ENCODE results near the gene HMGXB4. TPM values are rescaled to one million over a fixed set of nuclear protein-coding genes. Genes with fewer than 3 reads are reported as not detected.

Gene HMGXB4
- total and polyA plus RNA-seq, 9 of the 15 experiments (the other 6 are each of a cell fraction or from before 2014, with no cell fraction given) = 9.9 to 31.4 (median 24.8) TPM

DNA sequence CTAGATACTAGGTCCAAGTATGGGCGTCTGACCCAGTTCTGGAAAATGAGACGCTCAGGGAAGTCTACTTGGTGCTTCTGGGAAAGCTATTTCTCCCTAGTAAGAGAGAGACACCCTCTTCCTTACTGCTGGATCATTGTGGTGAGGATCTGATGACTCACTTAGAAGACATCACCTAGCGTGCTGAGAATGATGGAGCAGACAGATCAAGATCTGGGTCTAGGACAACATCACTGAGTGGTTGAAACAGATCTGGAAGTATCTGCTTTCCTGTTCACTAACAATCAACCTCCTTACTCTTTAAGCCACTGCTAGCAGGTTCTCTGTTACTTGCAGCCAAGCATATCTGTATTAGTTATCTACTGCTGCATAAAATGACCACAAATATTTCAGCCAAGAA is 38.3 kb upstream of the HMGXB4 start (continued):
- TF ChIP-seq HDAC1 (IDR thresholded peaks at IDR 0.05) = 0 out of 4 replicates have a peak, but pooled peaks of 1 of the 2 experiments have one; percentile 33
- TF ChIP-seq ZKSCAN3 (CRISPR knock-in tag; IDR thresholded peaks at IDR 0.05) = no peak
- TF ChIP-seq ZNF551 (CRISPR knock-in tag; IDR thresholded peaks at IDR 0.05) = no peak
- no peak for TF ChIP-seq MCM3 (IDR thresholded peaks at IDR 0.05)
- TF ChIP-seq, protein P1, sequence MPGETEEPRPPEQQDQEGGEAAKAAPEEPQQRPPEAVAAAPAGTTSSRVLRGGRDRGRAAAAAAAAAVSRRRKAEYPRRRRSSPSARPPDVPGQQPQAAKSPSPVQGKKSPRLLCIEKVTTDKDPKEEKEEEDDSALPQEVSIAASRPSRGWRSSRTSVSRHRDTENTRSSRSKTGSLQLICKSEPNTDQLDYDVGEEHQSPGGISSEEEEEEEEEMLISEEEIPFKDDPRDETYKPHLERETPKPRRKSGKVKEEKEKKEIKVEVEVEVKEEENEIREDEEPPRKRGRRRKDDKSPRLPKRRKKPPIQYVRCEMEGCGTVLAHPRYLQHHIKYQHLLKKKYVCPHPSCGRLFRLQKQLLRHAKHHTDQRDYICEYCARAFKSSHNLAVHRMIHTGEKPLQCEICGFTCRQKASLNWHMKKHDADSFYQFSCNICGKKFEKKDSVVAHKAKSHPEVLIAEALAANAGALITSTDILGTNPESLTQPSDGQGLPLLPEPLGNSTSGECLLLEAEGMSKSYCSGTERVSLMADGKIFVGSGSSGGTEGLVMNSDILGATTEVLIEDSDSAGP (CRISPR knock-in tag; IDR thresholded peaks at IDR 0.05) = no peak
- TF ChIP-seq TCFL5 (CRISPR knock-in tag; conservative IDR thresholded peaks at IDR 0.05) = no peak
- no peak for TF ChIP-seq ILF3 (IDR thresholded peaks at IDR 0.05; ENCODE audit: borderline replicate concordance)
- no peak for TF ChIP-seq KLF13 (tag; IDR thresholded peaks at IDR 0.05; ENCODE audit: borderline replicate concordance, low read depth)
- TF ChIP-seq, protein P2, sequence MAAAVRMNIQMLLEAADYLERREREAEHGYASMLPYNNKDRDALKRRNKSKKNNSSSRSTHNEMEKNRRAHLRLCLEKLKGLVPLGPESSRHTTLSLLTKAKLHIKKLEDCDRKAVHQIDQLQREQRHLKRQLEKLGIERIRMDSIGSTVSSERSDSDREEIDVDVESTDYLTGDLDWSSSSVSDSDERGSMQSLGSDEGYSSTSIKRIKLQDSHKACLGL (CRISPR knock-in tag; IDR thresholded peaks at IDR 0.05; ENCODE audit: borderline replicate concordance, poor library complexity, severe bottlenecking) = no peak
- TF ChIP-seq, protein P3, sequence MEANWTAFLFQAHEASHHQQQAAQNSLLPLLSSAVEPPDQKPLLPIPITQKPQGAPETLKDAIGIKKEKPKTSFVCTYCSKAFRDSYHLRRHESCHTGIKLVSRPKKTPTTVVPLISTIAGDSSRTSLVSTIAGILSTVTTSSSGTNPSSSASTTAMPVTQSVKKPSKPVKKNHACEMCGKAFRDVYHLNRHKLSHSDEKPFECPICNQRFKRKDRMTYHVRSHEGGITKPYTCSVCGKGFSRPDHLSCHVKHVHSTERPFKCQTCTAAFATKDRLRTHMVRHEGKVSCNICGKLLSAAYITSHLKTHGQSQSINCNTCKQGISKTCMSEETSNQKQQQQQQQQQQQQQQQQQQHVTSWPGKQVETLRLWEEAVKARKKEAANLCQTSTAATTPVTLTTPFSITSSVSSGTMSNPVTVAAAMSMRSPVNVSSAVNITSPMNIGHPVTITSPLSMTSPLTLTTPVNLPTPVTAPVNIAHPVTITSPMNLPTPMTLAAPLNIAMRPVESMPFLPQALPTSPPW (CRISPR knock-in tag; IDR thresholded peaks at IDR 0.05) = no peak
- peak; percentile 45; the same call in 1 of the 2 replicates for TF ChIP-seq TEAD4 (IDR thresholded peaks at IDR 0.05; ENCODE audit: low read length)
- TF ChIP-seq TEAD4 (CRISPR knock-in tag; IDR thresholded peaks at IDR 0.05; ENCODE audit: borderline replicate concordance) = no peak
- TF ChIP-seq, protein P4, sequence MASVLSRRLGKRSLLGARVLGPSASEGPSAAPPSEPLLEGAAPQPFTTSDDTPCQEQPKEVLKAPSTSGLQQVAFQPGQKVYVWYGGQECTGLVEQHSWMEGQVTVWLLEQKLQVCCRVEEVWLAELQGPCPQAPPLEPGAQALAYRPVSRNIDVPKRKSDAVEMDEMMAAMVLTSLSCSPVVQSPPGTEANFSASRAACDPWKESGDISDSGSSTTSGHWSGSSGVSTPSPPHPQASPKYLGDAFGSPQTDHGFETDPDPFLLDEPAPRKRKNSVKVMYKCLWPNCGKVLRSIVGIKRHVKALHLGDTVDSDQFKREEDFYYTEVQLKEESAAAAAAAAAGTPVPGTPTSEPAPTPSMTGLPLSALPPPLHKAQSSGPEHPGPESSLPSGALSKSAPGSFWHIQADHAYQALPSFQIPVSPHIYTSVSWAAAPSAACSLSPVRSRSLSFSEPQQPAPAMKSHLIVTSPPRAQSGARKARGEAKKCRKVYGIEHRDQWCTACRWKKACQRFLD (CRISPR knock-in tag; IDR thresholded peaks at IDR 0.05) = no peak
- TF ChIP-seq NR2F6 (CRISPR knock-in tag; IDR thresholded peaks at IDR 0.05) = no peak
- TF ChIP-seq ZNF57 (CRISPR knock-in tag; IDR thresholded peaks at IDR 0.05) = no peak
- TF ChIP-seq, protein P5, sequence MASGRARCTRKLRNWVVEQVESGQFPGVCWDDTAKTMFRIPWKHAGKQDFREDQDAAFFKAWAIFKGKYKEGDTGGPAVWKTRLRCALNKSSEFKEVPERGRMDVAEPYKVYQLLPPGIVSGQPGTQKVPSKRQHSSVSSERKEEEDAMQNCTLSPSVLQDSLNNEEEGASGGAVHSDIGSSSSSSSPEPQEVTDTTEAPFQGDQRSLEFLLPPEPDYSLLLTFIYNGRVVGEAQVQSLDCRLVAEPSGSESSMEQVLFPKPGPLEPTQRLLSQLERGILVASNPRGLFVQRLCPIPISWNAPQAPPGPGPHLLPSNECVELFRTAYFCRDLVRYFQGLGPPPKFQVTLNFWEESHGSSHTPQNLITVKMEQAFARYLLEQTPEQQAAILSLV (tag; IDR thresholded peaks at IDR 0.05) = no peak
- TF ChIP-seq, protein P6, sequence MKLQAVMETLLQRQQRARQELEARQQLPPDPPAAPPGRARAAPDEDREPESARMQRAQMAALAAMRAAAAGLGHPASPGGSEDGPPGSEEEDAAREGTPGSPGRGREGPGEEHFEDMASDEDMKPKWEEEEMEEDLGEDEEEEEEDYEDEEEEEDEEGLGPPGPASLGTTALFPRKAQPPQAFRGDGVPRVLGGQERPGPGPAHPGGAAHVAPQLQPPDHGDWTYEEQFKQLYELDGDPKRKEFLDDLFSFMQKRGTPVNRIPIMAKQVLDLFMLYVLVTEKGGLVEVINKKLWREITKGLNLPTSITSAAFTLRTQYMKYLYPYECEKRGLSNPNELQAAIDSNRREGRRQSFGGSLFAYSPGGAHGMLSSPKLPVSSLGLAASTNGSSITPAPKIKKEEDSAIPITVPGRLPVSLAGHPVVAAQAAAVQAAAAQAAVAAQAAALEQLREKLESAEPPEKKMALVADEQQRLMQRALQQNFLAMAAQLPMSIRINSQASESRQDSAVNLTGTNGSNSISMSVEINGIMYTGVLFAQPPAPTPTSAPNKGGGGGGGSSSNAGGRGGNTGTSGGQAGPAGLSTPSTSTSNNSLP (IDR thresholded peaks at IDR 0.05; ENCODE audit: borderline replicate concordance, low read depth, low read length) = no peak
- TF ChIP-seq FOS (IDR thresholded peaks at IDR 0.05; ENCODE audit: extremely low read depth, insufficient read length) = peak; percentile 33
- no peak for TF ChIP-seq ZNF707 (CRISPR knock-in tag; conservative IDR thresholded peaks at IDR 0.05)
- TF ChIP-seq, protein P7, sequence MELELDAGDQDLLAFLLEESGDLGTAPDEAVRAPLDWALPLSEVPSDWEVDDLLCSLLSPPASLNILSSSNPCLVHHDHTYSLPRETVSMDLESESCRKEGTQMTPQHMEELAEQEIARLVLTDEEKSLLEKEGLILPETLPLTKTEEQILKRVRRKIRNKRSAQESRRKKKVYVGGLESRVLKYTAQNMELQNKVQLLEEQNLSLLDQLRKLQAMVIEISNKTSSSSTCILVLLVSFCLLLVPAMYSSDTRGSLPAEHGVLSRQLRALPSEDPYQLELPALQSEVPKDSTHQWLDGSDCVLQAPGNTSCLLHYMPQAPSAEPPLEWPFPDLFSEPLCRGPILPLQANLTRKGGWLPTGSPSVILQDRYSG (tag; conservative IDR thresholded peaks at IDR 0.05; ENCODE audit: low read depth) = no peak
